Keratinocyte (primary cell): ENCODE results near the gene DKK3.

Source experiments
- CTCF ChIP-seq, 3 experiments: IDR thresholded peaks in 1 of 3; conservative IDR thresholded peaks in 1 of 3; optimal IDR thresholded peaks in 1 of 3; 2 replicates in 2 of 3; 3 replicates in 1 of 3; pipeline versions ENCODE3 to v1.5.1; 2011; ENCODE audit warnings: low read length in 3 of 3, mild to moderate bottlenecking in 3 of 3, moderate library complexity in 2 of 3, control low read depth in 1 of 3, inconsistent platforms in 1 of 3; ENCODE audit not compliant: insufficient read depth in 2 of 3; ENCODE audit errors: extremely low read depth in 1 of 3
- EZH2 ChIP-seq: IDR thresholded peaks from one replicate; pipeline ENCODE4 v1.6.1; 2012; ENCODE audit warnings: inconsistent platforms, mild to moderate bottlenecking, low read length, moderate library complexity

DNA sequence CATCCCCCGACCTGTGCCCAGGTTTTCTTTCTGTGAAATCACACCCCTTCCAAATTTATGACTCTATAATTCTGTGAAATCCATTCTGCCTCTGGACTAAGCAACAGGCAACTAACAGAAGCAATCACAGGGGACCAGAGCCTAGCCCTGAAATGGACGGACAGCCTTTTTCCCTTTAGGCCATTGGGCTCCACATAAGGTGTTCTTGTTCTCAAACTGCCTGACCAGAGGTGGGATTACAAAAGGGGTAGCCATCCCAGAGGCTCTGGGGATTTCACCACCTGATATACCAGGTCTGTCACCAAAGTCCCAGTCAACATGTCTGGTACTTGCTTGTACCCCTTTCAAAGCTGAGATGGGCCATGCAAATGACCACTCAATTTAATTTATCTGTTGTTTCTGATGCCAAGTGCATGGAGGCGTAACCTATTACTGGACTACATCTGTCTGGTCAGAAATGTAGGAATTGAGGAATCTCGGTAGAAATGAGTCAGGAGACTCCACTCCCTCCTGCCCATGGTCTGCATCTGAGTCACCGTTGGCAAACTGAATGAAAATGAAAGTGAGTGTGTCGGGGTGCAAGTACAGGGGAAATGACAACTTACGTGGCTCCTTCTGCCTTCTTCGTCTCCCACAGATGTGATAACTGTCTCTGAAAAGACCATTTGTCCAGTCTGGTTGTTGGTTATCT lies 10.2 kb downstream of the DKK3 start:
- TF ChIP-seq CTCF (optimal IDR thresholded peaks at IDR 0.05 in 1 of 3, IDR thresholded peaks at IDR 0.05 in 1 of 3, conservative IDR thresholded peaks at IDR 0.05 in 1 of 3; ENCODE audit: extremely low read depth in 1 of 3, insufficient read depth in 2 of 3, low read length in 3 of 3) (no peak), EZH2 (no peak)
